SIG-M5 (cell line): ENCODE data around the gene IL31.

Experiments used
- DNase-seq: peaks from one replicate; lab custom pipeline; 2025; lab: John Stamatoyannopoulos, UW

IL31 gene

GRCh38 chr12:122155705-122156104, 18.3 kb downstream of the IL31 start:
- DNase-seq, result no peak

GRCh38 chr12:122152754-122153153, 21.3 kb downstream of the IL31 start:
- no peak for DNase-seq

GRCh38 chr12:122150127-122150681, 23.8 kb downstream of the IL31 start:
- DNase-seq, result no peak

- DNase-seq, result no peak
Observed at GRCh38 chr12:122148657-122149056, 25.4 kb downstream of the IL31 start.

GRCh38 chr12:122147514-122148290, 26.3 kb downstream of the IL31 start:
- DNase-seq, result no peak

- no peak for DNase-seq
Observed at GRCh38 chr12:122145505-122146330, 28.3 kb downstream of the IL31 start.

GRCh38 chr12:122144885-122145284, 29.1 kb downstream of the IL31 start:
- no peak for DNase-seq

GRCh38 chr12:122142857-122143256, 31.2 kb downstream of the IL31 start:
- no peak for DNase-seq

- DNase-seq, result no peak
Observed at GRCh38 chr12:122141911-122142725, 31.9 kb downstream of the IL31 start.

GRCh38 chr12:122140467-122141257, 33.4 kb downstream of the IL31 start:
- DNase-seq, result no peak

GRCh38 chr12:122139941-122140340, 34.1 kb downstream of the IL31 start:
- no peak for DNase-seq

GRCh38 chr12:122139266-122139665, 34.8 kb downstream of the IL31 start:
- DNase-seq, result no peak

- no peak for DNase-seq
Observed at GRCh38 chr12:122138616-122139015, 35.4 kb downstream of the IL31 start.

- DNase-seq, result no peak
Observed at GRCh38 chr12:122138181-122138580, 35.8 kb downstream of the IL31 start.

- DNase-seq, result no peak
Observed at GRCh38 chr12:122137681-122138080, 36.3 kb downstream of the IL31 start.

- DNase-seq, result no peak
Observed at GRCh38 chr12:122137229-122137628, 36.8 kb downstream of the IL31 start.

- DNase-seq, result no peak
Observed at GRCh38 chr12:122135437-122136031, 38.5 kb downstream of the IL31 start.

GRCh38 chr12:122133192-122133950, 40.6 kb downstream of the IL31 start:
- no peak for DNase-seq

- DNase-seq, result no peak
Observed at GRCh38 chr12:122130150-122130549, 43.9 kb downstream of the IL31 start.

GRCh38 chr12:122129131-122129530, 44.9 kb downstream of the IL31 start:
- no peak for DNase-seq
